SK-N-MC (cell line): ENCODE results near the gene RALGDS.

ENCODE experiments used
- EZH2 ChIP-seq: fragments of 200-600 bp; sonication (generic); IDR thresholded peaks from one replicate; pipeline ENCODE4 v1.6.1; 2017; ENCODE audit warnings: antibody characterized with exemption
- POLR2AphosphoS5 ChIP-seq: IDR thresholded peaks from 2 replicates; pipeline ENCODE4 v1.6.1; 2012; ENCODE audit warnings: mild to moderate bottlenecking, low read depth, low read length, borderline replicate concordance

GRCh38 chr9:133124907-133125275 is 3.9 kb upstream of the RALGDS start:
- TF ChIP-seq EZH2 (no peak), POLR2AphosphoS5 (no peak)
